Muscle layer of duodenum (tissue), 2 donors: ENCODE measurements around the gene RGL1.

Experiments
- H3K27ac ChIP-seq: one replicate; pipeline ENCODE4 v1.7.0; 2013; ENCODE audit warnings: mild to moderate bottlenecking, low read length
- H3K27me3 ChIP-seq: one replicate; pipeline ENCODE4 v1.7.0; 2013; ENCODE audit warnings: low read depth, mild to moderate bottlenecking, control low read depth, low read length
- H3K36me3 ChIP-seq, 2 donors: one replicate each; pipeline ENCODE4 v1.7.0; 2013; ENCODE audit warnings: low read length in 2 of 2, control low read depth in 1 of 2, mild to moderate bottlenecking in 1 of 2; ENCODE audit not compliant: insufficient read depth in 2 of 2, control insufficient read depth in 1 of 2
- H3K4me1 ChIP-seq, 2 donors: one replicate each; pipeline ENCODE4 v1.7.0; 2013; ENCODE audit warnings: low read length in 2 of 2, mild to moderate bottlenecking in 2 of 2, control low read depth in 1 of 2, moderate library complexity in 1 of 2; ENCODE audit not compliant: insufficient read depth in 2 of 2, control insufficient read depth in 1 of 2
- H3K4me3 ChIP-seq, 2 donors: one replicate each; pipeline ENCODE4 v1.7.0; 2013; ENCODE audit warnings: low read length in 2 of 2, low read depth in 1 of 2, mild to moderate bottlenecking in 1 of 2
- H3K9me3 ChIP-seq, 2 donors: one replicate each; pipeline ENCODE4 v1.7.0; 2013; ENCODE audit warnings: low read length in 2 of 2, control low read depth in 1 of 2, mild to moderate bottlenecking in 1 of 2; ENCODE audit not compliant: control insufficient read depth in 1 of 2
- donor health status: healthy.

RGL1 gene

GRCh38 chr1:183827801-183828200, 22.9 kb downstream of the RGL1 start:
- peaks cover 7 to 54% of the 10 kb centered on the region in 2 donors for H3K4me1 ChIP-seq
- no peak overlapping the region for H3K4me3 ChIP-seq
- no peaks in the 10 kb centered on the region for H3K27me3 ChIP-seq
- no peak overlapping the region for H3K27ac ChIP-seq
- no peaks in the 10 kb centered on the region for H3K9me3 ChIP-seq
- H3K36me3 ChIP-seq: no peaks in the 10 kb centered on the region

- H3K4me1 ChIP-seq: peaks cover 7 to 53% of the 10 kb centered on the region in 2 donors
Measured at GRCh38 chr1:183830389-183830788, 25.5 kb downstream of the RGL1 start.

GRCh38 chr1:183831311-183831710, 26.4 kb downstream of the RGL1 start:
- no peaks in the 10 kb centered on the region for H3K27me3 ChIP-seq
- no peak overlapping the region for H3K27ac ChIP-seq
- H3K9me3 ChIP-seq: no peaks in the 10 kb centered on the region
- no peak overlapping the region for H3K4me3 ChIP-seq
- H3K36me3 ChIP-seq: no peaks in the 10 kb centered on the region
- H3K4me1 ChIP-seq: peaks cover 7 to 52% of the 10 kb centered on the region in 2 donors

More at GRCh38 chr1:183830389-183830788, 25.5 kb downstream of the RGL1 start:
- no peak overlapping the region for H3K27ac ChIP-seq
- H3K36me3 ChIP-seq: no peaks in the 10 kb centered on the region
- no peak overlapping the region for H3K4me3 ChIP-seq
- no peaks in the 10 kb centered on the region for H3K27me3 ChIP-seq
- no peaks in the 10 kb centered on the region for H3K9me3 ChIP-seq

DNA sequence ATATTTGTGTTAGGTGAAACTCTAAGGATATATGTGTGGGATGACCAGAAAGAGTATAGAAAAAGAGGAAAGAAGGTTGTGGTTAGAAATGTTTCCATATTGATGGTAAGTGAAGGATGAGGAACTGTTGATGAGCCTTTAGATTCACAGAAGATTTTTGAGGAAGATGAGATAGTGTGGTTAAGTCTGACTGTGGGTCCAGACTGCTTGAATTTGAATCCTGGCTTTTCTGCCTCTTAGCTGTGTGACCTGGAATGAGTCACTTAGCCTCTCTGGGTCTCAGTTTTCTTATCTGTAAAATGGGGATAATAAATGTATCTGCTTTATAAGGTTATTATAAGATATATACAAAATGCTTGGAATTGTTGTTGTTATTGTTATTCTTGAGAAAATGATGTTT, 27.5 kb downstream of the RGL1 start:
- Histone ChIP-seq H3K4me3 (no peak overlapping the region), H3K27me3 (no peaks in the 10 kb centered on the region), H3K27ac (no peak overlapping the region), H3K4me1 (peaks cover 7 to 48% of the 10 kb centered on the region in 2 donors), H3K36me3 (no peaks in the 10 kb centered on the region), H3K9me3 (no peaks in the 10 kb centered on the region)

- Histone ChIP-seq H3K4me1 (peaks cover 0 to 36% of the 10 kb centered on the region in 2 donors), H3K27ac (no peak overlapping the region), H3K4me3 (no peak overlapping the region), H3K36me3 (no peaks in the 10 kb centered on the region), H3K27me3 (no peaks in the 10 kb centered on the region), H3K9me3 (no peaks in the 10 kb centered on the region)
Measured at GRCh38 chr1:183834568-183834967, 29.6 kb downstream of the RGL1 start.

- Histone ChIP-seq H3K9me3 (no peaks in the 10 kb centered on the region), H3K27me3 (no peaks in the 10 kb centered on the region), H3K4me1 (peaks cover 2 to 21% of the 10 kb centered on the region in 2 donors), H3K4me3 (no peak overlapping the region), H3K36me3 (no peaks in the 10 kb centered on the region), H3K27ac (no peak overlapping the region)
Measured at GRCh38 chr1:183836598-183836997, 31.7 kb downstream of the RGL1 start.

GRCh38 chr1:183837062-183837461, 32.1 kb downstream of the RGL1 start:
- peaks cover 6 to 21% of the 10 kb centered on the region in 2 donors for H3K4me1 ChIP-seq
- no peaks in the 10 kb centered on the region for H3K27me3 ChIP-seq
- no peaks in the 10 kb centered on the region for H3K9me3 ChIP-seq
- H3K27ac ChIP-seq: no peak overlapping the region
- no peaks in the 10 kb centered on the region for H3K36me3 ChIP-seq
- H3K4me3 ChIP-seq: no peak overlapping the region

GRCh38 chr1:183838221-183838620, 33.3 kb downstream of the RGL1 start:
- Histone ChIP-seq H3K36me3 (no peaks in the 10 kb centered on the region), H3K27me3 (no peaks in the 10 kb centered on the region), H3K4me1 (peaks cover 11 to 25% of the 10 kb centered on the region in 2 donors), H3K4me3 (no peak overlapping the region), H3K27ac (no peak overlapping the region), H3K9me3 (no peaks in the 10 kb centered on the region)

DNA sequence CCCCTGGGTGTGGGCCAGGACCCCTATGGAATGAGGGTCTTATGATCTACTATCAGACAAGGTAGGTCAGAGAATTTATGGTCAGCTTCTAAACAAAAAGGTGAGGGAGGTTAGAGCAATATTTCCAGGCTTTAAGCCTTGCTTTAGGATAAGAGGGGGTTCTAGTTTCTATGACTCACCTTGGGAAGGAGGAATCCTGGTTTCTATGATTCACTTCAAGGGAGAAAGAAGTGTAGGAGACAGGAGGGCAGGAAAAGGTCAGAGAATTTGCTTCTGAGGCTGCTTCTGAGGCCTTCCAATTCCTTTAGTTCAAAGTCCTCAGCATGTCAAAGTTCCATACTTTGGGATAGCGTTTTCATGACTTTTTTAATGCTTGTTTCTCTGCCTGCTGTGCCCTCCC, 35.2 kb downstream of the RGL1 start:
- H3K4me3 ChIP-seq: no peak overlapping the region
- H3K4me1 ChIP-seq: peaks cover 14 to 15% of the 10 kb centered on the region in 2 donors
- H3K27ac ChIP-seq: no peak overlapping the region
- no peaks in the 10 kb centered on the region for H3K27me3 ChIP-seq
- H3K9me3 ChIP-seq: no peaks in the 10 kb centered on the region
- no peaks in the 10 kb centered on the region for H3K36me3 ChIP-seq

GRCh38 chr1:183841550-183841949, 36.6 kb downstream of the RGL1 start:
- Histone ChIP-seq H3K36me3 (no peaks in the 10 kb centered on the region), H3K9me3 (no peaks in the 10 kb centered on the region), H3K4me3 (no peak overlapping the region), H3K27me3 (no peaks in the 10 kb centered on the region), H3K27ac (peak overlapping the region; percentile 37), H3K4me1 (peaks cover 9 to 15% of the 10 kb centered on the region in 2 donors)

GRCh38 chr1:183841950-183842794, 37.3 kb downstream of the RGL1 start:
- H3K4me1 ChIP-seq: peaks cover 6 to 15% of the 10 kb centered on the region in 2 donors
- no peaks in the 10 kb centered on the region for H3K27me3 ChIP-seq
- H3K36me3 ChIP-seq: no peaks in the 10 kb centered on the region
- peak overlapping the region; percentile 37 for H3K27ac ChIP-seq
- H3K9me3 ChIP-seq: no peaks in the 10 kb centered on the region
- peak overlapping the region; percentile 2 to 36 for H3K4me3 ChIP-seq

DNA sequence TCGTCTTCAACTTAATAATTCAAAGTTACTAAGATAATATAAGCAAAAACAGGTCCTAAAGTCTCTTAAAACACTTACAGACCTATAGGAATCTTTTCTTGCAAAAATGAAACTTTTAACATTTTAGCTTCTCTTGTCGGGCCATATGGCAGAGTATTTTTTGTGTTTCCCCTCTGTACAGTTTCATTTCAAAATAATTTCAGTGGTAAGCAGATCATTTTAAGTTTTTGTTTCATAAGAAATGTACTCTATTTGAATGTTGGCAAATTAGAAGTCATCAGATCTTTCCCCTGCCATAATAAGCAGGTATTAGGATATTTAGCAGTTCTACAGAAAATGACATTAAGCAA, 37.9 kb downstream of the RGL1 start:
- Histone ChIP-seq H3K9me3 (no peaks in the 10 kb centered on the region), H3K4me3 (peak overlapping the region; percentile 2 to 36), H3K27ac (peak overlapping the region; percentile 37), H3K36me3 (peaks cover 0 to 4% of the 10 kb centered on the region in 2 donors), H3K4me1 (peaks cover 4 to 15% of the 10 kb centered on the region in 2 donors), H3K27me3 (no peaks in the 10 kb centered on the region)
